Dedifferentiated amniotic fluid mesenchymal stem cell (primary cell): ENCODE measurements around the gene TMPRSS9.

ENCODE experiments used
- DNase-seq: peaks from one replicate; pipeline ENCODE4 v3.0.0-alpha.2; 2016; ENCODE audit errors: extremely low spot score

TMPRSS9 gene

GRCh38 chr19:2434721-2435265 is 74.7 kb downstream of the TMPRSS9 start:
- no peak for DNase-seq

GRCh38 chr19:2436384-2436783 is 76.3 kb downstream of the TMPRSS9 start:
- no peak for DNase-seq

- DNase-seq: no peak
Measured at GRCh38 chr19:2436926-2437325, 76.9 kb downstream of the TMPRSS9 start.

- no peak for DNase-seq
Measured at GRCh38 chr19:2438178-2438577, 78.1 kb downstream of the TMPRSS9 start.

GRCh38 chr19:2440515-2440914 is 80.5 kb downstream of the TMPRSS9 start:
- DNase-seq: no peak

GRCh38 chr19:2441096-2441752 is 81.2 kb downstream of the TMPRSS9 start:
- no peak for DNase-seq

- no peak for DNase-seq
Measured at GRCh38 chr19:2443116-2443784, 83.2 kb downstream of the TMPRSS9 start.

GRCh38 chr19:2443785-2444182 is 83.7 kb downstream of the TMPRSS9 start:
- DNase-seq: no peak

GRCh38 chr19:2444251-2445002 is 84.4 kb downstream of the TMPRSS9 start:
- DNase-seq: no peak

- no peak for DNase-seq
Measured at GRCh38 chr19:2446381-2446780, 86.3 kb downstream of the TMPRSS9 start.

- DNase-seq: no peak
Measured at GRCh38 chr19:2449019-2449418, 89.0 kb downstream of the TMPRSS9 start.

- no peak for DNase-seq
Measured at GRCh38 chr19:2451138-2451537, 91.1 kb downstream of the TMPRSS9 start.

GRCh38 chr19:2451741-2452140 is 91.7 kb downstream of the TMPRSS9 start:
- DNase-seq: no peak

- DNase-seq: no peak
Measured at GRCh38 chr19:2453431-2454025, 93.5 kb downstream of the TMPRSS9 start.

GRCh38 chr19:2454199-2454961 is 94.3 kb downstream of the TMPRSS9 start:
- no peak for DNase-seq

- DNase-seq: no peak
Measured at GRCh38 chr19:2454962-2455850, 95.1 kb downstream of the TMPRSS9 start.

- no peak for DNase-seq
Measured at GRCh38 chr19:2455851-2456570, 95.9 kb downstream of the TMPRSS9 start.

GRCh38 chr19:2457394-2458037 is 97.5 kb downstream of the TMPRSS9 start:
- DNase-seq: no peak

GRCh38 chr19:2458054-2458453 is 98.0 kb downstream of the TMPRSS9 start:
- no peak for DNase-seq
